HepG2 (cell line): ENCODE data around the gene ZNF485. TPM values are rescaled to one million over a fixed set of nuclear protein-coding genes. Genes with fewer than 3 reads are reported as not detected.
A peak's percentile ranks its signal among the peaks of the same experiment; 100 is the strongest.

Experiments used
- ATAC-seq: fragments of 200-7000 bp; cut with Tn5 transposase; 3 replicates; pipeline ENCODE4 v1.9.1; 2020; ENCODE audit warnings: mild to moderate bottlenecking, moderate library complexity
- BruUV-seq: library from RNA; stranded (reverse); fragments of 400-500 nt; replicated peaks from 2 replicates; lab custom pipeline; 2021; lab: Mats Ljungman, UMichigan
- CTCF ChIA-PET: fragments of 300-600 bp; formaldehyde crosslinking; extraction: SDS; loops from one replicate; lab custom pipeline; 2021; ENCODE audit warnings: low total read pairs, inconsistent platforms, low intra/inter-chr PET ratio; lab: Yijun Ruan, JAX
- POLR2A ChIA-PET: fragments of 350-600 bp; sonication (Branson Sonifier 250); formaldehyde crosslinking; loops from one replicate; lab custom pipeline; 2020; ENCODE audit warnings: antibody characterized with exemption, inconsistent platforms; lab: Yijun Ruan, JAX
- DNase-seq: peaks from one replicate; pipeline ENCODE4 v3.0.0-alpha.2; 2015; ENCODE audit warnings: low spot score
- FAIRE-seq: peaks from 3 replicates; lab custom pipeline; 2011; peaks lifted over from hg19 to GRCh38; lab: Jason Lieb, UNC
- H2AFZ ChIP-seq: one replicate; pipeline ENCODE4 v1.6.1; 2011; ENCODE audit warnings: low read length, inconsistent platforms
- H3K27ac ChIP-seq: fragments of 300-600 bp; 3 replicates; pipeline ENCODE4 v1.8.0; 2011; ENCODE audit warnings: mixed run types, mild to moderate bottlenecking, mixed read lengths, low read length, inconsistent platforms; ENCODE audit not compliant: insufficient read depth; ENCODE audit errors: extremely low read length
- H3K27me3 ChIP-seq, 2 experiments: fragments of 200-600 bp in 1 of 2; 2 replicates in 1 of 2; 3 replicates in 1 of 2; pipeline versions ENCODE4 v1.6.0 to v1.8.0; 2011; ENCODE audit warnings: low read length in 2 of 2, mild to moderate bottlenecking in 2 of 2, moderate library complexity in 2 of 2, inconsistent platforms in 1 of 2; ENCODE audit not compliant: insufficient read depth in 2 of 2, control insufficient read depth in 1 of 2
- H3K36me3 ChIP-seq, 2 experiments: fragments of 200-600 bp in 1 of 2; replicated peaks in 1 of 2; 2 replicates in 1 of 2; 3 replicates in 1 of 2; pipeline versions ENCODE4 v1.5.1 to v1.8.0; 2011; ENCODE audit warnings: low read length in 2 of 2, inconsistent platforms in 1 of 2; ENCODE audit not compliant: insufficient read depth in 2 of 2, control insufficient read depth in 1 of 2
- H3K4me1 ChIP-seq: 2 replicates; pipeline ENCODE4 v1.5.1; 2012; ENCODE audit warnings: low read length, inconsistent platforms; ENCODE audit not compliant: insufficient read depth
- H3K4me2 ChIP-seq: 2 replicates; pipeline ENCODE4 v1.6.0; 2011; ENCODE audit warnings: low read depth, low read length, inconsistent platforms
- H3K4me3 ChIP-seq, 3 experiments: fragments of 200-600 bp in 1 of 3; sonication (generic), shearing (Covaris generic) in 1 of 3; replicated peaks in 1 of 3; 2 replicates each; pipeline ENCODE4 v1.5.1; 2011 to 2016; ENCODE audit warnings: low read length in 3 of 3, inconsistent platforms in 2 of 3, low read depth in 2 of 3, mild to moderate bottlenecking in 2 of 3, control low read depth in 1 of 3, mixed read lengths in 1 of 3; ENCODE audit not compliant: insufficient read depth in 1 of 3
- H3K79me2 ChIP-seq: one replicate; pipeline ENCODE4 v1.6.1; 2011; ENCODE audit warnings: low read length, inconsistent platforms; ENCODE audit not compliant: insufficient read depth
- H3K9ac ChIP-seq: 2 replicates; pipeline ENCODE4 v1.6.0; 2011; ENCODE audit warnings: mild to moderate bottlenecking, low read depth, low read length, inconsistent platforms; ENCODE audit not compliant: insufficient read depth
- H3K9me3 ChIP-seq: 2 replicates; pipeline ENCODE4 v1.5.1; 2012; ENCODE audit warnings: mild to moderate bottlenecking, low read length
- H4K20me1 ChIP-seq: 2 replicates; pipeline ENCODE4 v1.6.0; 2011; ENCODE audit warnings: inconsistent platforms, mild to moderate bottlenecking, low read length, moderate library complexity; ENCODE audit not compliant: insufficient read depth
- HDAC1 ChIP-seq: sonication (generic); formaldehyde crosslinking; IDR thresholded peaks from 2 replicates; pipeline ENCODE4 v1.5.1; 2020; ENCODE audit warnings: mild to moderate bottlenecking, missing genetic modification reagents
- MXD4 ChIP-seq: IDR thresholded peaks from 2 replicates; pipeline ENCODE4 v1.6.1; 2016; ENCODE audit warnings: mild to moderate bottlenecking, missing biosample characterization, missing genetic modification reagents
- NFE2L2 ChIP-seq: fragments of 150-350 bp; IDR thresholded peaks from 2 replicates; pipeline ENCODE4 v1.6.1; 2014; ENCODE audit warnings: low read length
- POLR2A ChIP-seq, 2 experiments: IDR thresholded peaks; 2 replicates each; pipeline ENCODE4 v1.6.1; 2011; ENCODE audit warnings: low read depth in 2 of 2, low read length in 2 of 2, mild to moderate bottlenecking in 1 of 2, moderate library complexity in 1 of 2; ENCODE audit not compliant: insufficient read depth in 1 of 2
- POLR2G ChIP-seq: fragments of 200-400 bp; formaldehyde crosslinking; IDR thresholded peaks from 2 replicates; pipeline ENCODE4 v1.6.1; 2018; ENCODE audit warnings: mild to moderate bottlenecking, low read depth, low read length, moderate library complexity
- SMAD9 ChIP-seq: sonication (generic); formaldehyde crosslinking; IDR thresholded peaks from 2 replicates; pipeline ENCODE4 v1.5.1; 2020; ENCODE audit warnings: mild to moderate bottlenecking, missing genetic modification reagents
- TRAFD1 ChIP-seq: sonication (generic); formaldehyde crosslinking; IDR thresholded peaks from 2 replicates; pipeline ENCODE4 v1.5.1; 2020; ENCODE audit warnings: missing genetic modification reagents, mild to moderate bottlenecking, borderline replicate concordance
- ZFP1 ChIP-seq: IDR thresholded peaks from 2 replicates; pipeline ENCODE4 v1.6.1; 2016
- ZFP36L2 ChIP-seq: sonication (generic); formaldehyde crosslinking; IDR thresholded peaks from 2 replicates; pipeline ENCODE4 v1.4.0; 2020; ENCODE audit warnings: missing genetic modification reagents
- ZNF101 ChIP-seq: sonication (generic); formaldehyde crosslinking; IDR thresholded peaks from 2 replicates; pipeline ENCODE4 v1.4.0; 2020; ENCODE audit warnings: mild to moderate bottlenecking, low read depth, missing genetic modification reagents, borderline replicate concordance
- ZNF136 ChIP-seq: sonication (generic); formaldehyde crosslinking; IDR thresholded peaks from 2 replicates; pipeline ENCODE4 v1.8.1; 2022; ENCODE audit warnings: low read depth, mild to moderate bottlenecking, moderate library complexity, missing genetic modification reagents
- ZNF232 ChIP-seq: sonication (generic); formaldehyde crosslinking; IDR thresholded peaks from 2 replicates; pipeline ENCODE4 v1.4.0; 2020; ENCODE audit warnings: missing genetic modification reagents, borderline replicate concordance
- ZNF260 ChIP-seq: sonication (generic); formaldehyde crosslinking; IDR thresholded peaks from 2 replicates; pipeline ENCODE4 v1.4.0; 2020; ENCODE audit warnings: missing genetic modification reagents, low read depth, mild to moderate bottlenecking, borderline replicate concordance
- ZNF777 ChIP-seq: sonication (generic); formaldehyde crosslinking; IDR thresholded peaks from 2 replicates; pipeline ENCODE4 v1.4.0; 2020; ENCODE audit warnings: missing genetic modification reagents
- WGBS: methylation state at CpG from one replicate; pipeline ENCODE4 v1.1.6; 2017; ENCODE audit warnings: low lambda C conversion rate; 5-methylcytosine and 5-hydroxymethylcytosine counted together
- in situ Hi-C: cut with HindIII; loops from 2 replicates; pipeline ENCODE4 v1.10.0; 2017; ENCODE audit warnings: low pct_unique_long_range_greater_than_20kb; ENCODE audit not compliant: extremely low pct_ligation_motif_present
- intact Hi-C: fragments of 100-400 bp; cut with micrococcal nuclease; formaldehyde crosslinking; loops from one replicate; pipeline ENCODE4 v1.10.0; 2022; ENCODE audit not compliant: unreplicated experiment
- polyA plus RNA-seq, 8 experiments: library from polyadenylated mRNA; depleted of rRNA in 3 of 8; stranded (reverse) in 7 of 8; unstranded in 1 of 8; fragments of >200 nt; fragmentation: Illumina TruSeq in 4 of 8; extraction: Trizol in 4 of 8; gene quantifications; 2 replicates each; pipeline versions ENCODE4 v1.2.1 to v1.2.3, GENCODE V29; 2011 to 2016; ENCODE audit warnings: low read depth in 4 of 8, missing spikeins in 1 of 8, mixed read lengths in 1 of 8; ENCODE audit not compliant: insufficient read depth in 1 of 8
- total RNA-seq, 5 experiments: library from RNA; depleted of rRNA; stranded (reverse); fragments of >200 nt; fragmentation: Illumina TruSeq; extraction: Trizol; gene quantifications; 2 replicates each; pipeline ENCODE4 v1.2.3, GENCODE V29; 2016; ENCODE audit warnings: low read depth in 1 of 5
- TF ChIP-seq, protein P1 (sequence below): sonication (generic); formaldehyde crosslinking; IDR thresholded peaks from 2 replicates; pipeline ENCODE4 v1.8.0; 2022; ENCODE audit warnings: missing genetic modification reagents, mild to moderate bottlenecking, moderate library complexity, borderline replicate concordance
- TF ChIP-seq, protein P2 (sequence below): sonication (generic); formaldehyde crosslinking; IDR thresholded peaks from 2 replicates; pipeline ENCODE4 v1.5.0; 2020; ENCODE audit warnings: missing genetic modification reagents, mild to moderate bottlenecking, borderline replicate concordance

Gene ZNF485
- total and polyA plus RNA-seq, 2 of the 13 experiments (the other 11 are each of a cell fraction or from before 2014, with no cell fraction given), result 1.4 to 3.3 TPM

DNA sequence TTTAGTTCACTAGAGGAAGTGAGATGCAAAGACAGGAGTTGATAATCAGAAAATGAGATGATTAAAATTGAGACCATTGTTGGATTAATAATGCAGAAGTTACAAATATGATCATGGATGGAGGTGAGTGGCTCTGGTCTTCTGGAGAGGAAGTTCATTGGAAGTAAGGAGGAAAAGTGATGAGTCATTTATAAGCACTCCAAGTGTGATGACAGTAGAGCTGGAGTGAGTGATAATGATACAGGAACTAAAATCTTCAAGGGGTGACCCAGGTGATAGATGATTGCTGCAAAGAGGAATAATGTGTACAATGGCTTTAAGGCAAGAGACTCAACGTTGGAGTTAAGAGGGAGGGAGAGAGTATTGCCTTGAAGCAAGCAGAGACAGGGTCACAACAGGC lies 21.7 kb downstream of the ZNF485 start:
- in situ Hi-C loops, result no loop called here
- BruUV-seq, result no TSS peak

DNA sequence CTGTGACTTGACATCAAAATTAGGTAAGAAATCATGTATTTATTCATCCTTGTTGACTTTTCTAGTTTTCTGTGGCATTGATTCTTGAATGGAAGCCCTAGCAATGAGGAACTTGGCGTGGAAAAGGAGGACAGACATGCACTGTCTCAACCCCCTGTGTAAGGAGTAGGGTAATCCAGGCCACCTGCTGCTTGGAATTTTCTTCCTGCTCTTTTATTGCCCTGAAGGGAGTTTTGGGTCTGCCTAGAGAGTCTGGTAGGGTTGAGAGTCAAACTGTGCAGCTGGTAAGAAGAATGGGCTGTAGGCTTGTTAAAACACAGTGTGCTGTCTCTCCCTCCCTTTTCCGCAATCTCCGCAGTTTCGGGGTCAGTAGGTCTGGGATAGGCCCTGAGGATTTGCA lies 22.7 kb downstream of the ZNF485 start:
- FAIRE-seq (no peak), DNase-seq (no peak)
- no peaks in the 10 kb centered on the region for H4K20me1 ChIP-seq
- POLR2A ChIA-PET, result no interaction called here
- 33% methylated on average over 4 of the region's 4 CpGs for WGBS
- TF ChIP-seq ZFP1 (CRISPR knock-in tag), result no peak
- no peak for TF ChIP-seq ZNF260 (CRISPR knock-in tag)
- TF ChIP-seq, protein P1, sequence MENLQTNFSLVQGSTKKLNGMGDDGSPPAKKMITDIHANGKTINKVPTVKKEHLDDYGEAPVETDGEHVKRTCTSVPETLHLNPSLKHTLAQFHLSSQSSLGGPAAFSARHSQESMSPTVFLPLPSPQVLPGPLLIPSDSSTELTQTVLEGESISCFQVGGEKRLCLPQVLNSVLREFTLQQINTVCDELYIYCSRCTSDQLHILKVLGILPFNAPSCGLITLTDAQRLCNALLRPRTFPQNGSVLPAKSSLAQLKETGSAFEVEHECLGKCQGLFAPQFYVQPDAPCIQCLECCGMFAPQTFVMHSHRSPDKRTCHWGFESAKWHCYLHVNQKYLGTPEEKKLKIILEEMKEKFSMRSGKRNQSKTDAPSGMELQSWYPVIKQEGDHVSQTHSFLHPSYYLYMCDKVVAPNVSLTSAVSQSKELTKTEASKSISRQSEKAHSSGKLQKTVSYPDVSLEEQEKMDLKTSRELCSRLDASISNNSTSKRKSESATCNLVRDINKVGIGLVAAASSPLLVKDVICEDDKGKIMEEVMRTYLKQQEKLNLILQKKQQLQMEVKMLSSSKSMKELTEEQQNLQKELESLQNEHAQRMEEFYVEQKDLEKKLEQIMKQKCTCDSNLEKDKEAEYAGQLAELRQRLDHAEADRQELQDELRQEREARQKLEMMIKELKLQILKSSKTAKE (CRISPR knock-in tag), result no peak
- TF ChIP-seq HDAC1 (CRISPR knock-in tag), result no peak
- TF ChIP-seq SMAD9 (CRISPR knock-in tag), result no peak
- TF ChIP-seq POLR2G, result no peak
- no peak for TF ChIP-seq POLR2A (IDR thresholded peaks at IDR 0.05; ENCODE audit: insufficient read depth in 1 of 2, low read depth in 2 of 2, low read length in 2 of 2)
- TF ChIP-seq ZNF777 (CRISPR knock-in tag), result no peak
- no peak for TF ChIP-seq MXD4
- TF ChIP-seq, protein P2, sequence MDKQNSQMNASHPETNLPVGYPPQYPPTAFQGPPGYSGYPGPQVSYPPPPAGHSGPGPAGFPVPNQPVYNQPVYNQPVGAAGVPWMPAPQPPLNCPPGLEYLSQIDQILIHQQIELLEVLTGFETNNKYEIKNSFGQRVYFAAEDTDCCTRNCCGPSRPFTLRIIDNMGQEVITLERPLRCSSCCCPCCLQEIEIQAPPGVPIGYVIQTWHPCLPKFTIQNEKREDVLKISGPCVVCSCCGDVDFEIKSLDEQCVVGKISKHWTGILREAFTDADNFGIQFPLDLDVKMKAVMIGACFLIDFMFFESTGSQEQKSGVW (CRISPR knock-in tag), result no peak
- TF ChIP-seq ZFP36L2 (CRISPR knock-in tag), result no peak
- TF ChIP-seq TRAFD1 (CRISPR knock-in tag), result no peak
- no peak for TF ChIP-seq ZNF232 (CRISPR knock-in tag)
- no peak for TF ChIP-seq ZNF136 (CRISPR knock-in tag)
- TF ChIP-seq, all 625 proteins: peak for 0
- Histone ChIP-seq H3K4me1 (no peaks in the 10 kb centered on the region), H3K27ac (no peak overlapping the region), H3K4me3 (no peak overlapping the region), H3K9me3 (no peaks in the 10 kb centered on the region), H2AFZ (no peak overlapping the region), H3K4me2 (no peak overlapping the region), H3K36me3 (no peaks in the 10 kb centered on the region), H3K9ac (no peak overlapping the region), H3K27me3 (no peaks in the 10 kb centered on the region), H3K79me2 (no peaks in the 10 kb centered on the region)
- in situ Hi-C loops (no loop called here), intact Hi-C loops (no loop called here)
- BruUV-seq, result no TSS peak
- ATAC-seq, result no peak
- CTCF ChIA-PET, result no interaction called here

More for the DNA sequence above, 21.7 kb downstream of the ZNF485 start:
- H3K27me3 ChIP-seq, result no peaks in the 10 kb centered on the region
- no peak overlapping the region for H3K27ac ChIP-seq
- 0% methylated on average over 1 of the region's 1 CpG for WGBS
- intact Hi-C loops, result no loop called here
- no peaks in the 10 kb centered on the region for H4K20me1 ChIP-seq
- H3K4me1 ChIP-seq, result no peaks in the 10 kb centered on the region
- H3K4me3 ChIP-seq, result no peak overlapping the region
- no peaks in the 10 kb centered on the region for H3K79me2 ChIP-seq
- no peak for DNase-seq
- no peak for ATAC-seq
- no peaks in the 10 kb centered on the region for H3K9me3 ChIP-seq
- H3K4me2 ChIP-seq, result no peak overlapping the region
- ChIA-PET CTCF (no interaction called here), POLR2A (no interaction called here)
- H2AFZ ChIP-seq, result no peak overlapping the region
- H3K9ac ChIP-seq, result no peak overlapping the region
- FAIRE-seq, result no peak
- H3K36me3 ChIP-seq, result no peaks in the 10 kb centered on the region
- no peak for TF ChIP-seq ZNF101 (CRISPR knock-in tag)
- peak; percentile 72 for TF ChIP-seq NFE2L2
- TF ChIP-seq, all 625 proteins: peak for 1
